ENCODE data around the gene GID4.

GID4 gene

DNA sequence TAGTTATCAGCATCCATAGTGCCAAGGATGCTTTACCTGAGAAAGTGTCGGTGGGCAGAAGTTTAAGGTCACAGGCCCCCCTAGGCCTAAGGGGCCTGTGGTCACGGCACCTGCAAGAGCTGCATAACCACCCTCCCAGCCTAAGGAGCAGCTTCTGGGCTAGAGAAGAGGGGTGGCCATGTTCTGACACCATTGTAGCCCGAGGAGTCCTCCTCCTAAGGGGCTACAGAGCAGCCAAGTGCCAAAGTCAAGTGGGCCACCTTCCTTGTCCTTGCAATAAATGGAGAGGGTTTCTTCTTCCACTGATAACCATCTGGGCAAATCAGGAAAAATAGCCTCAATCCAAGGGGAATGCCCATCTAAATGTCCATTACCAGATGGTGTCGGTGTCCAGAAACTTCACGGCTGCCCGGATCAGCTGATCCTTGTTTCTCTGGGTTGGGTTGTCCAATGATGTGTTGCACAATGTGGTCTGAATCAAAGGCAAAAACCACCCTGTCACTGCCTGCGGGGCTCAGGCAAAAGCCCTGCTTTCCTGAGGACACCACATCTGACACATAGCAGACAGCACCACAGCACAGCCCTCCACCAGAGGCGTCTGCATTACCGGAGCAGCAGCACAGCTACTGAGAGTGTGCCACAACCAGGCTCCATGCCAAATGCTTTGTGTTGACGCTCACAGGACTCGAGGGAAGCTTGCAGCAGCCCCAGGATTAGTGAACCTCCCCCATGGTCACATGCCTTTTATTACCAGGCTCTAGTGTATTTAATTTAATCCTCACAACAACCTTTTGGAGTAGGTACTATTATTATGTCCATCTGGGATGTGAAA lies 13.0 kb upstream of the GID4 start:
- peak; percentile 53 for DNase-seq (ENCODE audit: extremely low read depth, low read depth)
- H3K4me3 ChIP-seq (replicated peaks; ENCODE audit: low read depth, low read length): no peak overlapping the region
- TF ChIP-seq, protein P1, sequence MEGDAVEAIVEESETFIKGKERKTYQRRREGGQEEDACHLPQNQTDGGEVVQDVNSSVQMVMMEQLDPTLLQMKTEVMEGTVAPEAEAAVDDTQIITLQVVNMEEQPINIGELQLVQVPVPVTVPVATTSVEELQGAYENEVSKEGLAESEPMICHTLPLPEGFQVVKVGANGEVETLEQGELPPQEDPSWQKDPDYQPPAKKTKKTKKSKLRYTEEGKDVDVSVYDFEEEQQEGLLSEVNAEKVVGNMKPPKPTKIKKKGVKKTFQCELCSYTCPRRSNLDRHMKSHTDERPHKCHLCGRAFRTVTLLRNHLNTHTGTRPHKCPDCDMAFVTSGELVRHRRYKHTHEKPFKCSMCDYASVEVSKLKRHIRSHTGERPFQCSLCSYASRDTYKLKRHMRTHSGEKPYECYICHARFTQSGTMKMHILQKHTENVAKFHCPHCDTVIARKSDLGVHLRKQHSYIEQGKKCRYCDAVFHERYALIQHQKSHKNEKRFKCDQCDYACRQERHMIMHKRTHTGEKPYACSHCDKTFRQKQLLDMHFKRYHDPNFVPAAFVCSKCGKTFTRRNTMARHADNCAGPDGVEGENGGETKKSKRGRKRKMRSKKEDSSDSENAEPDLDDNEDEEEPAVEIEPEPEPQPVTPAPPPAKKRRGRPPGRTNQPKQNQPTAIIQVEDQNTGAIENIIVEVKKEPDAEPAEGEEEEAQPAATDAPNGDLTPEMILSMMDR (IDR thresholded peaks at IDR 0.05; ENCODE audit: low read depth, low read length, missing control alignments): no peak

DNA sequence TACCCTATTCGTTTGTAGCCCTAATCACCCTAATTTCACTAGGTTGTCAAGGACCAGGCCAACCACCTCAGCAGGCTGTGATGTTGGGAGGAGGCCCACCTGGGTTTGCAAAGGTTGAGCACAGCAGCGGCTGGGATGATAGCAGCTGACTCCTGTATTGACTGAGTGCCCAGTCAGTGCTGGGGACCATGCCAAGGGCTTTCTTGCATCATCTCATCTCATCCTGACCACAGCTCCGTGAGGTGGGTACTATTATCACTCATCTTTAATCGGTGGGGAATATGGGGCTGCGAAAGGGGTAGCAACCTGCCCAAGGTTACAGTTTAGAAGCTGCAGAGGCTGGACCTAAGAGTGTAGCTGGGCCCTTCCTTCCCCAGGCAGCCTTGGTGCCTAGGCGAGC lies 11.9 kb upstream of the GID4 start:
- no peak overlapping the region for H3K4me3 ChIP-seq (replicated peaks; ENCODE audit: low read depth, low read length)
- no peak for DNase-seq (ENCODE audit: extremely low read depth, low read depth)
- TF ChIP-seq, protein P1 (IDR thresholded peaks at IDR 0.05; ENCODE audit: low read depth, low read length, missing control alignments): no peak

DNA sequence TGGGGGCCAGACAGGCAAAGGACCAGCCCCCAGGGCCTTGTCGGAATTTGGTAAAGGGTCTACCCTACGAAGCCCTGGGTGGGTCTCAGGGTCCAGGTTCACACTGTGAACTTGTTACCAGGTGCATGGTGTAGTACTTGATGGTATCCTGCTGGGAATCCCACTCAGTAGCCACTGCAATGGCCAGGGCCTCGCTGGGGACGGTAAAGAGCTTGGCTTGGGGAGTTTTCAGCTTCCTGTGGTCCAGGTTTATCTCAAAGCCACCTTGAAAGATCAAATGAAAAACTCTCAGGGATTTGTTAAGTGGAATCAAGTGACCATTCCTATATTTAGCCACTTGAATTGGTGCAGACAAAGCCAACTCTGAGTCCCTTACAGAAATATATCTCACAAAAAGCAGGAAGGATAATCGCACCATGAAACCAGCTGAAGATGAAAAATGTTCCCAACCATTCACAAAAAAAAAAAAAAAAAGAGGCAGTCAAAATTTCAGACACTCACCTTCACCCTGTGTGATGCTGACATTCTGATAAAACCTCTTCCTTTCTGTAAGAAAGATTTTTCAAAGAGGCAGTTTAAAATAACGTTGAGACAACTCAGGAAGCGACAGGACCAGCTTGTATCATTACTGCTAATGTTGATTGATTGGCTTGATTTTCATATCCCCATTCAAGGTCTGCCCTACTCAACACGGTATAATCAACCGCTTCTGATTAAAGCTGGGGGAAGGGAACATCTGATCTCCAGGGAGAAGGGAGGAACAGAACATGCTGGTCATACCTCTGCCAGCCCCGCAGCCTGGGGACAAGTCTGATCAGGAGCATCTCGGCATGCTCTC lies 10.9 kb upstream of the GID4 start:
- TF ChIP-seq, protein P1 (IDR thresholded peaks at IDR 0.05; ENCODE audit: low read depth, low read length, missing control alignments): no peak
- no peak overlapping the region for H3K4me3 ChIP-seq (replicated peaks; ENCODE audit: low read depth, low read length)
- DNase-seq (ENCODE audit: extremely low read depth, low read depth): no peak

DNA sequence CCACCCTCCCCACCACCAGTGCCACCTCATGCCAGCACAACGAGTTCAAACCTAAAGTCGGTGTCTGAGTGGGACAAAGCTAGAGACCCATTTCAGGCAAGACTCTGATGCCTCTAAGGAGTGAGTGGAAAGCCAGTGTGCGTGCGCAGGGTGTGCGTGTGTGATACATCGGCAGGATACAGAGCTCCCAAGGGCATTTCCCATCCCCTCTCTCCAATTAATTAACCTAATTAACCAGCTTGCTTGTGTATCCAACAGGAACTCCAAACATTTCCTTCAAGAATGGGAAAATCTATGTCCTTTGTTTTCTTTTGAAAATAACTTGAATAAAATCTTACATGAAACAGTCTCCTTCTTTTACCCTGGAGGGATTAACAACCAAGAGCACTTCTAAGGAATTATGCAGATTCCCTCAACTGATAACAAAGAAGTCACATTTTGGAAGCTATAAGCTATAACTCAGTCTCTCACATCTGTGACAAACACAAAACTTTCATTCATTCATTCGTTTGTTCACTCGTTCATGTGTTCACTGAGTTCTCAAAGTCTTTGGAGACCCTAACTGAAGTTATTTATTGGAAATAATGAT lies 10.2 kb upstream of the GID4 start:
- TF ChIP-seq, protein P1 (IDR thresholded peaks at IDR 0.05; ENCODE audit: low read depth, low read length, missing control alignments): no peak
- H3K4me3 ChIP-seq (replicated peaks; ENCODE audit: low read depth, low read length): no peak overlapping the region

DNA sequence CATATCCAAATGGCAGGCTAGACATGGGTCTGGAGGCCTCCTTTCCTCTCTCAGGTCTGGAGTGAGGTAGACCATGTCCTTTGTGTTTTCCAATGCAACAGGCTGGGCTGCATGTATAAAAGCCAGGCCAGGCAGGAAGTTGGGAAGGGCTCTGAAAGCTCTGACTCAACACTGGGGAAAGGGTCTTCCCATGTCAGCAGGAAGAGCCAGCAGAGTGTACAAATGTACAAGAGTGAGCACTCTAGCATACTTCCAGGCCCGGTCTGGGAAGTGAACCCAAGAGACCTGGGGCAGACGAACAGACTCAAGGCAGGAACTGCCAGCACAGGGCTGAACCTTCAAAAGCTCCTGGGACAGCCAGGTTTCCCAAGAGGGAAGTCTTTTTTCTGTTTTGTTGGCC lies 7.3 kb upstream of the GID4 start:
- DNase-seq (ENCODE audit: extremely low read depth, low read depth): no peak
- H3K4me3 ChIP-seq (replicated peaks; ENCODE audit: low read depth, low read length): no peak overlapping the region
- TF ChIP-seq, protein P1 (IDR thresholded peaks at IDR 0.05; ENCODE audit: low read depth, low read length, missing control alignments): no peak

More for the DNA sequence above, 10.2 kb upstream of the GID4 start:
- no peak for DNase-seq (ENCODE audit: extremely low read depth, low read depth)

DNA sequence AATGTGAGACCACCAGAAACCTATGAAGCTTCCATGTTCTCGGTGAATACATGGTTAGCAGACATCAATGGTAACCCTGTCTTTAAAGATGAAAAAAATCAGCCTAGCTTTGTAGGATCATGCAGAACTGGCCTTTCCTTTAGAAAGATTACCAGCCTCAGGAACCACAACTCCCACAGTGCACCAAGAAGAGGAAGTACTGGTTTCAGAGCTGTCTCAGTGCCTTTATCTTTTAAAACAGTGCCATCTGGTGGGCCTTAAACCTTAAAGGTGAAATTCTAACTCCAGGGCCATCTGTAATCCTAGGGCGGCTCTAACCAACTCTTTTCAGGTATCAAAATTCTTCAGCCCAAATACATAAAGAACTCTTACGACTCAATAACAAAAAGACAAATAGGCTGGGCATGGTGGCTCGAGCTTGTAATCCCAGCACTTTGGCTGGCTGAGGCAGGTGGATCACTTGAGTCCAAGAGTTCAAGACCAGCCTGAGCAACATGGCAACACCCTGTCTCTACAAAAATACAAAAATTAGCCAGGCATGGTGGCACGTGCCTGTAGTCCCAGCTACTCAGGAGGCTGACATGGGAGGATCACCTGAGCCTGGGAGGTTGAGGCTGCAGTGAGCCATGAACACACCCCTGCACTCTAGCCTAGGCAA lies 5.6 kb upstream of the GID4 start:
- no peak overlapping the region for H3K4me3 ChIP-seq (replicated peaks; ENCODE audit: low read depth, low read length)
- TF ChIP-seq, protein P1 (IDR thresholded peaks at IDR 0.05; ENCODE audit: low read depth, low read length, missing control alignments): peak; percentile 48
- DNase-seq (ENCODE audit: extremely low read depth, low read depth): peak; percentile 72

Data from HFF-Myc (cell line).